Measurements from ENCODE around the gene CDIP1. TPM values are rescaled to one million over a fixed set of nuclear protein-coding genes. Genes with fewer than 3 reads are reported as not detected.

Gene CDIP1
- total RNA-seq, 1 donor from 2014 or later = 17.5 TPM

DNA sequence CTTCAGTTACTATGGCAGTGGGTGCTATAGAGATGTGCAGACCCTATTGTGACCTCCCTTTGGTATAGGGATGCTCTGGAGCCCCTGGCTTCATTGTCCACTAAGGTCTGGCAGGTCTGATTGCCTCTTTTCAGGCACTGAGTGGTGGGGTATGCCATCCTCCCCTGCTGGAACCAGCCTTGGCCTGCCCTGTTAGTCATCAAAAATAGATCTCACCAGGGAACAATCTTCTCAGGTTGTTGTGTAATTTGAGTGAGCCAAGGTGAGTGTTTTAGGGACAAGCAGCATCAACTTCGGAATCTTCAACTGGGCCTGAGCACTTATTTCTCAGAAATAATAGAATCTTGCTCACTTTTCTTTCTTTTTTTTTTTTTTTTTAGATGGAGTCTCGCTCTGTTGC, 42.8 kb downstream of the CDIP1 start:
- DNase-seq (ENCODE audit: low spot score) = no peak
- no peak for ATAC-seq

DNA sequence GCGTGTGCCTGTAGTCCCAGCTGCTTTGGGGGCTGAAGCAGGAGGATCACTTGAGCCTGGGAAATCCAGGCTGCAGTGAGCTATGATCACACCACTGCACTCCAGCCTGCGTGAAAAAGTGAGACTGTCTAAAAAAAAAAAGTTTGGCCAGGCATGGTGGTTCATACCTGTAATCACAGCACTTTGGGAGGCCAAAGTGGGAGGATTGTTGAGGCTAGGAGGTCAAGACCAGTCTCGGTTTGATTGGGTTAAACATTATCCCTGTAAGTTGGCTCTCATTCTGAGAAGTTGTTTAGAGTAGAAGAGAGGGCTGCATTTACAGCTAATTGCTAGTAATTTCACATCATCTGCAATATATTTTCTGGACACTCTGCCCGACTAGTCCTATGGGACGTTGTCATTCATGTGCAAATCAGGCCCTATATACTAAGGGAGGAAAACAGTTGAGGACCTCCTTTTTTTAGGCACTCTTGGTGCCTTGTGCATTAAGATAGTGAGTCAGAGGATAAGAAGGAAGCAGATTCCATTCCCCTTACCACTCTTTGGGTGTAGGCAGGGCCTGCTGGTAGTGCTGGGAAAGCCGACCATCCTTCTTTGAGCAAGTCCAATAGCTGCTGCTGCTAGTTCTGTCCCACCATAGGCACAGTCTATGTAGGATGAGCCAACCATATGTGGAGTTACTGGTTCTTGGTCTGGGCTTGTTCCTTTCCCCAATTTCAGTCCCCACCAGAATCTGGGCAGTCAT, 43.7 kb downstream of the CDIP1 start:
- DNase-seq (ENCODE audit: low spot score) = no peak
- ATAC-seq = no peak

DNA sequence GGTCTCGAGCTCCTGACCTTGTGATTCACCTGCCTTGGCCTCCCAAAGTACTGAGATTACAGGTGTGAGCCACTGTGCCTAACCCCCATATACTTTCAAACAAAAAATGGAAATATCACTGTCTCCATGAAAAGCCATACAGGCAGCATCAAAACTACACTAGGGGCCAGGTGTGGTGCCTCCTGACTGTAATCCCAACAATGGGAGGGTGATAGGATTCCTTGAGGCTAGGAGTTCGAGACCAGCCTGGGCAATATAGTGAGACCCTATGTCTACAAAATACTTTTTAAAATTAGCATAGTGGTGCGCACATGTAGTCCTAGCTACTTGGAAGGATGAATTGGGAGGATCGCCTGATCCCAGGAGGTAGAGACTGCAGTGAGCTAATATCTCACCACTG, 46.7 kb downstream of the CDIP1 start:
- DNase-seq (ENCODE audit: low spot score) = no peak
- no peak for ATAC-seq

DNA sequence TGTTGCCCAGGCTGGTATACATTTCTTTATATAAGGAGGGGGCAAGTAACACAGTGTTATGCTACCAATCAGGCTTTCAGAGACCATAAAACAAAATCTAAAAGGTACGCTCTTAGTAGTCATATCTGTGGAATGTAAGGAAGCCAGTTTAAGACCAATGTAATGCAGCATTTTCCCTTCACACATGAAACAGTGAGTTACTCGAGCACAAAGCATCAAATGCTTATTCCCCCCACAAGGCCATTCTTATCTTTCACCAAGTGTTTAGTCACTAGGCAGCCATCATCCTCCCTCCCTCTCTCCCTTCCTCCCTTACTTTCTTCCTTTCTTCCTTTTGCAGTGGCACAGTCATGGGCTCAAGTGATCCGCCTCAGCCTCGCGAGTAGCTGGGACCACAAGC, 49.5 kb downstream of the CDIP1 start:
- ATAC-seq = no peak

DNA sequence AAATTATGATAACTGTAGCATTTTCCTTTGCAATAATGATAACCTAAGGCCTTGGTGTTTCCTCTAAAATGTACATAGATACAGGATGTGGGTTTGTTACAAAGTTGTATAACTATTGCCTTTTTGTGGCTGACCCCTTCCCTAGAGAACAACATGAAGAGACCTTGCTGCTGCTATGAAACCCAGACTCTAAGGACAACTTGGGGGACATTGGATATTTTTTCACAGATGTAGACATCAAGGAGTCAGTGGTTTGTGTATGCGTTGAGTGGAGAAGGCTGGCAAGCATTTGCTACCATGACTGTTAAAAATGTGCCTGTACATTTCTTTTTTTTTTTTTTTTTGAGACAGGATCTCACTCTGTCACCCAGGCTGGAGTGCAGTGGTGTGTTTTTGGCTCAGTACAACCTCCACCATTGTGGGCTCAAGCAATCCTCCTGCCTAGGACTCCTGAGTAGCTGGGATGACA, 50.0 kb downstream of the CDIP1 start:
- no peak for DNase-seq (ENCODE audit: low spot score)
- ATAC-seq = peak; percentile 21

More for the DNA sequence above, 49.5 kb downstream of the CDIP1 start:
- no peak for DNase-seq (ENCODE audit: low spot score)

DNA sequence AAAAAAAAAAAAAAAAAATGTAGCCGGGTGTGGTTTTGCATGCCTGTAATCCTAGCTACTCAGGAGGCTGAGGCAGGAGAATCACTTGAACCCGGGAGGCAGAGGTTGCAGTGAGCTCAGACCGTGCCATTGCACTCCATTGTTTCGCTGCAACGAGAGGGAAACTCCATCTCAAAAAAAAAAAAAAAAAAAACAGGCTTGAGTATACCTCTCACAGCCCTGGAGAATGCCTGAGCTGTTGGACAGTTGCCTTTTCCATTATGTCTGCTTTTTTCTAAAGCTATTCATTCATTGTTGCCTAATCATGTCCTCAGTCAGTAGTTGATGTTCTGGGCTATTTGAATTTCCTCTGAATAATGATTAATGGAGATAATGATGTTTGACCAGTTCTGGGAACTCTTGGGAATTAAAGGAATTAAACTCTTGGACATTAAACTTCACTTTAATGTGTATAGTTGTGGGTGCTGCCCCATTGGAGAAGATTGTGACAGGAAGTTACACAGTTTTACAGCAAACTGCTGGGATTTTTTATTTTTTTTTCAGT, 50.5 kb downstream of the CDIP1 start:
- no peak for DNase-seq (ENCODE audit: low spot score)
- ATAC-seq = peak; percentile 75

DNA sequence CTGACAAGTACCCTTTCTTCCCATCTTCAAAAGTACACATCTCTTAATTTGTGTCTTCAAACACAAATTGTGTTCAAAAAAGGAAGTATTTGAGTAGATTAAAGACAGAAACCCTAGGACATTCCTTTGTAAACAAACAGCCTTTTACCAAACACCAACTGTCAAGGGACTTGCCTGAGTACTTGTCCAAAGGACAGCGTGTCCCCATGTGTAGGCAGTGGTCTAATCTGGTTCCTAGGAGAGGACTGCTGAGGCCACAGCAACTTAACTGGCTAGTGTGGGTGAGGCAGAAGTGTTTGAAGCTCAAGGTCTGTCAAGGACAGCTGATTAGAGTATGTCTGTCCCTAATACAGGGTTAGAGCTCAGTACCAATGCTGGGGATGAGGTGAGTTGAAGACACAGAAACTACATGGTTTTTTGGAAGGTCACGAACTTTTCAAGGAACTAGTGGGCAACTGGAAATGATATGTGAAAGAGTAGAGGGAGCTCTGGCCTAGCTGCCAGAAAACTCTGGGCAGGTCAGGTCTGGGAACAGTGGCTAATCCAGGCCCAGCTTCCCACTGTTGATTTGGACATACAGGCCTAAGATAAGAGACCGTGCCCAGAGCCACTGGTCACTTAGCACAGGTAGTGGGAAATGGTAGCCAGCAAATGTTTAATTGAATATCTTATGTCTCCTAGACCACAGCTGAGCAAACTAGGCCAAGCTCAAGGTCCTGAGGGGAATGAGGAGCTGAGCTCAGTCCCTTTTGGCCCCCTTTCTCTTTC, 52.3 kb downstream of the CDIP1 start:
- DNase-seq (ENCODE audit: low spot score) = no peak
- peak; percentile 79 for ATAC-seq

DNA sequence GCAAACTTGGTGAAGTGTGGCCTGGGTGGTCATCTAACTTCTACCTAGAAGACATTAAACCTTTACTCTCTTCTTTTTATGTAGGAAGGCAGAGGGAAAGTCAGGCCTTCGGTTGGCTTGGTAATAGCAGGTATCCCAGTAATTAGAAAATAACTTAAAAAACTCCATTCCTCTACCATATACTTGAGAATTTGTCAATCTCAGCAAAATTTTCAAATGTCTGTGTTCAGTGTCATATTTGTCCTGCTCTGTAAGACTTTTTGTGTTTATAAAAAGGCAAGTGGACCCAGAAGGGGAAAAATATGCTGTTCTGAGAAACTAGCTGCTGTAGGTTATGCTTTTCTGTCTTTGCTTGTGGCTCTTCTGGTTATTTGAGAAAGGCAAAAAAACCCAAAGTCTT, 56.6 kb downstream of the CDIP1 start:
- no peak for DNase-seq (ENCODE audit: low spot score)
- no peak for ATAC-seq

DNA sequence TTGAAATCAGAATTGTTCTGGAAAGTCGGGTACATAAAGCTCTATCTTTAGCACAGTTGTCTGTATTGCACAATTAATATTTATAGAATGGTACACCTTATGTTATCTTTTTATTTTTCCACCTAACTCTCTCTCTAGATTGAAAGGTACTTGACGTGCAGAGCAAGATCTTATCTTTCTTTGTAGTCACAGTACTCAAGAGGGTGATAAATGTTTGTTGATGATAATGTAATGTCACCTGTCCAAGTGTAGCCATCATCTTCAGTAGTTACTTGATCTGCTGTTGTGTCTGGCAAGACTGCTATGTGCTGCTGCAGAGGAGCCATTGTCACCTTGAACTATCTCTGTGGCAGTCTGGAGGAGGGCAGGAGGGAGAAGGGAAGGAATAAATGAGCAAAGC, 57.0 kb downstream of the CDIP1 start:
- DNase-seq (ENCODE audit: low spot score) (no peak), ATAC-seq (no peak)

DNA sequence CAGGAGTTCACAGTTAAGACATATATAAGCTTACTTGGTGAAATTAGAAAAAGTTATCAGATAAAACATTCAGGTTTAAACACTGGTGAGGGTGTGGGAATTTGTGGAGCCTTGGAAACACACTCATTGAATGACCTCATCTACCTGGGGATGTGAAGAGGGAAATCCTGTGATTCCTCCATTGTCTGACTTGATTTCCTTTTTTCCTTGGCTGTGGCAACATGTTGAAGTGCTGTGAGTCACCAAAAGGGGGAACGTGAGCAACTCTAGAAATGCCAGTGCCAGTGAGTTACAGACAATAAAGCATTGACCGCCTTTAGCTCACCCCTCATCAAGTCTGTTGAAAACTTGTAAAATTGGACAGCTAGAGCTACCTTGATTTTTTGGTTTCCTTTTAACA, 60.6 kb downstream of the CDIP1 start:
- DNase-seq (ENCODE audit: low spot score) = no peak
- ATAC-seq = no peak

DNA sequence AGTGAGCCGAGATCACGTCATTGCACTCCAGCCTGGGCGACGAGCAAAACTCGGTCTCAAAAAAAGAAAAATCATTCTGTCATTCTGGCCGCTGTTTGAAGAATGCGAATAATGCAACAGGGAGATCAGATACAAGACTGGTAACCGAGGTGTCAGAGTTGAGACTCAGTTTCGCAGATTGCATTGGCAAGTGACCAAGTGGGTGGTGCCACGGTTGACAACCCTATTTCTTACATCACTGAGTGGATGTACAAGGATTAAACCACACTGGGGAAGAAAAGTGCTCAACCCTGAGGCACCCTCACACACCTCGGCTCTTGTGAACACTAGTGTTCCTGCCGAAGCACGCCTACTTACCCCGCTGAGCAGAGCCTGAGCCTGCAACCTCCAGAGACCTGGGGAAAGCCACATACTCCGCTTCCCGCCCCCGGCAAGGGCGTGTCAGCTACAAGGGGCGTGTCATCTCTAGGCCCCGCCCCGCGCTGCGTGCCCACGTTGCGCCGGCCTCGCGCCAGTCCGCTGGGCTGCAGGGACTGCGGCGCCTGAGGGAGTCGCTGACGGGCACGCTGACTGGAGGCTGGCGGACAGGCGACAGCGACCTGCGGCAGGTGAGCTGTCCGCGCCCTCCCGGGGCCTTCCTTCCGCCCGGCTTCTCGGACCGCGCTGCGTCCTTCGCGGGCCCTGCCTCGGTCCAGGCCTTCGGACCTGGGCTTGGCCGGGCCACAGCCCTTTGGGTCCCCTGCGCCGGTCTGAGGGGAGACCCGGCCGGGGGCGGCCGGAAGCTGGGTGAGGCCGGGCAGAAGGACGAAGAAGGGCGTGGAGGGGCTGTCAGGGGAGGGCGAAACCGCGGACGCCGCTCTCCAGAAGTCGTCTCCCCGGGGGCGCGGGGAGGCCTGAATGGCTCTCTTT, 62.4 kb downstream of the CDIP1 start, which contains the start of gene HMOX2:
TSS of gene HMOX2 (plus strand) at position 519 of the 909 bp plus-strand sequence. CDS start 29,127 bp downstream, outside the sequence.
- DNase-seq (ENCODE audit: low spot score) (peak; percentile 97), ATAC-seq (peak; percentile 92)

DNA sequence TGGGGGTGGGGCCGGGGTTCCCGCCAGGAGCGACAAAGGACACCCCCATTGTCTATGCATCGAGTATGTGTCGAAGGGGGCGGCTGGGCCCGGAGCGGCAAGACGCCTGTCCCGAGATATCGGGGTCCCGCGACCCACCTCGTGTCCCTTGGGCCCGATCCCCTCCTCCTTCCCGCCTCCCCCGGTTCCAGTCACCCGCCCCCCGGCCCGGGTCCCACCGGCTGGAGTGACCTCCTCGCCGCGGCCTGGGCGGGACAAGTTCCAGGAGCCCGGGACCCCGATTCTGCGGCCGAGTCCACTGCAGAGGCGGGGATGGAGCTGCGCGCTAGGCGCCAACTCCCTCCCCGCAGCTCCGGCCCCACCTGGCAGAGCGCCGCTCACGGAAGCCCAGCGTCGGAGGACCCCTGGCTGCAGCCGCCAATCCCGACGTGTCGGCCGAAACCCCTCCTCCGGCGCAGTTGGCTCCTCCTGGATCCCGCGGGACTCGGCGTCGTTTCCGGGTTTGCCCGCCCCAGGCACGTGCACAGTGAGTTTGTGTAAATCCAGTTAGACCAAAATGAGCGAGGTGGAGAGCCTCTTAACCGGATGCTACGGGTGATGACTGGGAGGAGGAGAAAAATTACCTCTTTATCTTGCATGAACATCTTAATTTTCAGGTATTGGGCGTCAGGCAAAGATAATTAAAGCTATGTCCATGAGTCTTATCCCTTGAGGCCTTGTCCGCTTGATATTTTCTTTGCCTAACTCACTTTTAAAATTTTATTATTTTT, 64.2 kb downstream of the CDIP1 start, which contains the start of gene NMRAL1:
TSS of gene NMRAL1 (minus strand) at position 434 of the 770 bp plus-strand sequence. CDS start 493 bp downstream, outside the sequence.
- ATAC-seq = peak; percentile 58
- DNase-seq (ENCODE audit: low spot score) = peak; percentile 90

DNA sequence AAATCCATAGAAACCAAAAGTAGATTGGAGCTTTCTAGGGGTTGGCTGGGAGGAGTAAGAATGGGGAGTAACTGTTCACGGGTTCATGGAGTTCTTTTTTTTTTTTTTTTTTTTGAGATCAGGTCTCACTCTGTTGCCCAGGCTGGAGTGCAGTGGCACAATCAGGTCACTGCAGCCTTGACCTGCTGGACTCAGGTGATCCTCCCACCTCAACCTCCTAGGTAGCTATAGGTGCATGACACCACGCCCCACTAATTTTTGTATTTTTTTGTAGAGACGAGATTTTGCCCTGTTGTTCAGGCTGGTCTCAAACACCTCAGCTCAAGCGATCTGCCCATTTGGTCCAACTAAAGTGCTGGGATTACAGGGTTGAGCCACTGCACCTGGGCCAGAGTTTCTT, 65.7 kb downstream of the CDIP1 start:
- DNase-seq (ENCODE audit: low spot score) (no peak), ATAC-seq (no peak)

DNA sequence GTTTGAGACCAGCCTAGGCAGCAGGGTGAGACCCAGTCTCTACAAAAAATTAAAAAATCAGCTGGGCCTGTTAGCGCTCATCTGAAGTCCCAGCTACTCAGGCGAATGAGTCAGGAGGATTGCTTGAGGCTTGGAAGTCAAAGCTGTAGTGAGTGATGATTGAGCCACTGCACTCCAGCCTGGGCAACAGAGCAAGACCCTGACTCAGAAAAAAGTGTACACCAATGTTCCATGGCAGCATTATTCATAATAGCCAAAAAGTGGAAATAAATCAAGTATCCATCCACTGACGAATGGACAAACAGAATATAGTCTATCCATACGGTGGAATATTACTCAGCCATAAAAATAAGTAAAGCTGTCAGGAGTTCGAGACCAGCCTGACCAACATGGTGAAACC, 66.7 kb downstream of the CDIP1 start:
- DNase-seq (ENCODE audit: low spot score) = no peak
- no peak for ATAC-seq

DNA sequence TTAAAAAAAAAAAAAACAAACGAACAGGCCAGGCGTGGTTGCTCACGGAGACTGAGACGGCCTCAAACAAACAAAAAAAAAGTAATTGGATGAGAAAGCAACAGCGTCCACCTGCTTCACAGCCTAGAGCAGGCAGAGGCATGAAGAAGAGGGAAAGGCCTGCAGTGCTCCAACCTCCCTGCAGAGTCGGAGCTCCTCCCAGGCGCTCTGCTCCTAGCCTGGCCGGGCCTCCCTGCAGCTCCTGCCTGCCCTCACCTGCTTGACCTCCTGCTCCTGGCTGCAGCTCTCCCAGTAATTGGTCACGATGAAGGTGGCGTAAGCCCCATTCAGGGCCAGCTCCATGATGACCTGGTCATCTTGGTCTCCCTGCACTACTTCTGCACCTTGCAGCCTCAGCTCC, 69.6 kb downstream of the CDIP1 start:
- DNase-seq (ENCODE audit: low spot score) (no peak), ATAC-seq (no peak)

DNA sequence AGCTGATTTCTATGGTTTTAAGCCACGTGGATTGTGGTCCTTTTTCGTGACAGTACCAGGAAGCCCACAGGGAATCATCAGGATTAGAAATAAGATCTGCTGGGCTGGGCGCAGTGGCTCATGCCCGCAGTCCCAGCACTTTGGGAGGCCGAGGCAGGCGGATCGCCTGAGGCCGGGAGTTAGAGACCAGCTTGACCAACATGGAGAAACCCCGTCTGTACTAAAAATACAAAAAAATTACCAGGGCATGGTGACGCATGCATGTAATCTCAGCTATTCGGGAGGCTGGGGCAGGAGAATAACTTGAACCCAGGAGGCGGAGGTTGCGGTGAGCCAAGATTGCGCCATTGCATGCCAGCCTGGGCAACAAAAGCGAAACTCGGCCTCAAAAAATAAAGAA, 70.7 kb downstream of the CDIP1 start:
- no peak for DNase-seq (ENCODE audit: low spot score)
- no peak for ATAC-seq

DNA sequence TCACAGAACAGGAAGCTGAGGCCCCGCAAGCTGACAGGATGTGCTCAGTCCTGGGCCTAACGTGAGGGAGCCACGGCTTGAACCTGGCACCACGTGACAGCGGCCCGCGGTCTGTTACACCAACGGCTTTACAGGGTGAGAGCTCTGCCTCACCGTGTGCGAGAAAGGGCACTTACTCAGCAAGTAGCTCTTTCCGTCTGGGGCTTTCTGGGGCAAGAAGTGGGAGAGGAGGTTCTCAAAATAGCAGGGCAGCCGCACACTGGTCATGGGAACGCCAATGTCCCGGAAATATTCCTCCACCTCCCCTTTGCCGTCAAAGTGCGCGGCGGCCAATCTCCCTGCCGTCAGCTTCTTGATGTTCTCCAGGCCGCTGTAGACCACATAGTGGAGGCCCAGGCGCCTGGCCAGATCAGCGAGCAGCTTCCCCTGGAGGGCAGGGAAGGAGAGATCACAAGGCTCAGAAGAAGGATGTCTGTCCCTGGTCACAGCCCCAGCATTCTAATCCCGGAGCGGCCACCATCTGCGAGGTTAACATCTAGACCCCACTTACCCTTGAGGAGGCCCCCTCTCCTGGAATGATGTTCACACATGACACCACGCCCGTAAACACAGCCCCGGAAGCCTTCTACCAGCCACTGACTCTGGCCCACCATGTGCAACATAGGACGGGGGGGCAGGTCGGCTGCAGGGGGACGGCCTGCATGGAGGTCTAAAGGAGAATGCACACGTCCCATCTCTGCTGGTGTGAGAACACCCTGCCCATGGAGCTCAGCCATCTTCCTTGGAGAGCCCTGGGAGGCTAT, 72.4 kb downstream of the CDIP1 start:
- peak; percentile 36 for ATAC-seq

DNA sequence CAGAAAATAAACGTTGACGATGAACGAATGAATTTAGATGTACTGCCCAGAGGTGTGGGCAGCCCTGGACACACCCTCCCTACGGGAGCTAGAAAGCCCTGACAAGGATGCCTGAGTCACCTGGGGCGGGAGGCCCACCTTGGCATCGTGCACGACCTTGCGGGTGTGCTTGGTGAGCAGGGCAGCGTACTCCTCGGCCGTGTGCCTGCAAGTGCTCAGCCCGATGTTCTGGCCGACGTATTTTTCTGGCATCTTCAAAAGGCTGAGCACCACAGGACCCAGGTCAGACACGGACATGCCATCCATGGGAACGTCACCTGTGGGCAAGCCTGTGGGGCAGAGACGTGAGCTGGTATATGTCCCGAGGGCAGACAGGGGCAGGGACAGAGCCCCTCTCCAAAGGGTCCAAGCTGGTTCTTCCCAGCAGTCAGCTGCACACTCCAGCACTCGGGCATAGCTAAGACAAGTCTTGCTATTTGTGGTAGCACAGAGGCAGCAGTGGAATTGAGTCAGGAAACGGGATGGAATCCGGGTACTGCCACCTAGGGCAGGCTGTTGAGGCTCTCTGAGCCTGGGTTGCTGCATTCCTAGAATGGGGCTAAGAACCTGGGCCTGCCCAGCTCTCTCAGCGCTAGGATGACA, 74.9 kb downstream of the CDIP1 start:
- DNase-seq (ENCODE audit: low spot score) = no peak
- ATAC-seq = no peak

More for the DNA sequence above, 72.4 kb downstream of the CDIP1 start:
- no peak for DNase-seq (ENCODE audit: low spot score)

Measured in left lobe of liver (tissue), 2 donors.